ENCODE results near the gene NKIRAS2. TPM values are rescaled to one million over a fixed set of nuclear protein-coding genes. Genes with fewer than 3 reads are reported as not detected.
A peak's percentile ranks its signal among the peaks of the same experiment; 100 is the strongest.

The NKIRAS2 gene
- 19.2 TPM for polyA plus RNA-seq (2012; ENCODE audit: missing spikeins)

- peak; percentile 44; the same call in 1 of the 2 replicates for TF ChIP-seq POLR2AphosphoS5 (IDR thresholded peaks at IDR 0.05; ENCODE audit: low read depth, low read length)
- TF ChIP-seq POLR2A (IDR thresholded peaks at IDR 0.05; ENCODE audit: low read depth, low read length) = peak; percentile 81; the same call in 1 of the 2 replicates
- peak; percentile 45; the same call in 1 of the 2 replicates for TF ChIP-seq TAF1 (IDR thresholded peaks at IDR 0.05; ENCODE audit: borderline replicate concordance, low read depth, low read length)
- peak; percentile 88 for FAIRE-seq
- DNase-seq (ENCODE audit: insufficient read length) = peak; percentile 94
Measured at GRCh38 chr17:42019509-42020404, at the start of gene NKIRAS2. TSS of gene NKIRAS2 (plus strand) at chr17:42020090. CDS start at chr17:42021578, 1,488 bp downstream.

GRCh38 chr17:41970901-41971331 is 49.0 kb upstream of the NKIRAS2 start:
- DNase-seq (ENCODE audit: insufficient read length) (no peak), FAIRE-seq (no peak)
- peak; percentile 54; the same call in 1 of the 2 replicates for TF ChIP-seq POLR2AphosphoS5 (IDR thresholded peaks at IDR 0.05; ENCODE audit: low read depth, low read length)
- no peak; the same call in none of the 2 replicates for TF ChIP-seq POLR2A (IDR thresholded peaks at IDR 0.05; ENCODE audit: low read depth, low read length)

GRCh38 chr17:41971721-41972523 is 48.0 kb upstream of the NKIRAS2 start:
- DNase-seq (ENCODE audit: insufficient read length) (no peak), FAIRE-seq (no peak)
- no peak for TF ChIP-seq POLR2AphosphoS5 (IDR thresholded peaks at IDR 0.05; ENCODE audit: low read depth, low read length)
- no peak for TF ChIP-seq POLR2A (IDR thresholded peaks at IDR 0.05; ENCODE audit: low read depth, low read length)
- TF ChIP-seq TAF1 (IDR thresholded peaks at IDR 0.05; ENCODE audit: borderline replicate concordance, low read depth, low read length) = no peak

- TF ChIP-seq POLR2AphosphoS5 (IDR thresholded peaks at IDR 0.05; ENCODE audit: low read depth, low read length) (peak; percentile 43; the same call in 1 of the 2 replicates), POLR2A (IDR thresholded peaks at IDR 0.05; ENCODE audit: low read depth, low read length) (no peak; the same call in 1 of the 2 replicates)
- DNase-seq (ENCODE audit: insufficient read length) = no peak
- FAIRE-seq = peak; percentile 71
Measured at GRCh38 chr17:41972571-41973407, 47.1 kb upstream of the NKIRAS2 start.

- TF ChIP-seq POLR2AphosphoS5 (IDR thresholded peaks at IDR 0.05; ENCODE audit: low read depth, low read length) = no peak
- TF ChIP-seq TAF1 (IDR thresholded peaks at IDR 0.05; ENCODE audit: borderline replicate concordance, low read depth, low read length) = no peak
- TF ChIP-seq POLR2A (IDR thresholded peaks at IDR 0.05; ENCODE audit: low read depth, low read length) = no peak
- DNase-seq (ENCODE audit: insufficient read length) = no peak
- no peak for FAIRE-seq
Measured at GRCh38 chr17:41973408-41973811, 46.5 kb upstream of the NKIRAS2 start.

- FAIRE-seq = no peak
- no peak for TF ChIP-seq TAF1 (IDR thresholded peaks at IDR 0.05; ENCODE audit: borderline replicate concordance, low read depth, low read length)
Measured at GRCh38 chr17:41974031-41974430, 45.9 kb upstream of the NKIRAS2 start.

GRCh38 chr17:41974658-41975057 is 45.2 kb upstream of the NKIRAS2 start:
- FAIRE-seq = no peak
- DNase-seq (ENCODE audit: insufficient read length) = no peak
- no peak for TF ChIP-seq TAF1 (IDR thresholded peaks at IDR 0.05; ENCODE audit: borderline replicate concordance, low read depth, low read length)
- TF ChIP-seq POLR2AphosphoS5 (IDR thresholded peaks at IDR 0.05; ENCODE audit: low read depth, low read length) = no peak
- TF ChIP-seq POLR2A (IDR thresholded peaks at IDR 0.05; ENCODE audit: low read depth, low read length) = no peak

More at GRCh38 chr17:41974031-41974430, 45.9 kb upstream of the NKIRAS2 start:
- no peak for DNase-seq (ENCODE audit: insufficient read length)

- no peak for FAIRE-seq
- no peak for DNase-seq (ENCODE audit: insufficient read length)
- TF ChIP-seq POLR2A (IDR thresholded peaks at IDR 0.05; ENCODE audit: low read depth, low read length) (no peak; the same call in 1 of the 2 replicates), POLR2AphosphoS5 (IDR thresholded peaks at IDR 0.05; ENCODE audit: low read depth, low read length) (0 out of 2 replicates have a peak, but pooled peaks have one; percentile 22), TAF1 (IDR thresholded peaks at IDR 0.05; ENCODE audit: borderline replicate concordance, low read depth, low read length) (no peak)
Measured at GRCh38 chr17:41975099-41976083, 44.5 kb upstream of the NKIRAS2 start.

- FAIRE-seq (no peak), DNase-seq (ENCODE audit: insufficient read length) (no peak)
- no peak for TF ChIP-seq TAF1 (IDR thresholded peaks at IDR 0.05; ENCODE audit: borderline replicate concordance, low read depth, low read length)
- TF ChIP-seq POLR2AphosphoS5 (IDR thresholded peaks at IDR 0.05; ENCODE audit: low read depth, low read length) = 0 out of 2 replicates have a peak, but pooled peaks have one; percentile 17
- TF ChIP-seq POLR2A (IDR thresholded peaks at IDR 0.05; ENCODE audit: low read depth, low read length) = no peak
Measured at GRCh38 chr17:41976142-41976768, 43.6 kb upstream of the NKIRAS2 start.

Data from GM12892 (cell line).